GM06990 (cell line): ENCODE measurements around the gene SLC44A1.

Experiments used
- DNase-seq: peaks from one replicate; pipeline ENCODE4 v3.0.0-alpha.2; 2011; ENCODE audit not compliant: insufficient read length; ENCODE audit errors: extremely low read depth
- H3K27me3 ChIP-seq: replicated peaks from 2 replicates; pipeline ENCODE4 v1.6.0; 2011; ENCODE audit warnings: low read length; ENCODE audit not compliant: control insufficient read depth, insufficient read depth
- H3K36me3 ChIP-seq: 2 replicates; pipeline ENCODE4 v1.5.1; 2011; ENCODE audit warnings: low read length; ENCODE audit not compliant: control insufficient read depth, insufficient read depth
- H3K4me3 ChIP-seq: replicated peaks from 2 replicates; pipeline ENCODE4 v1.5.1; 2011; ENCODE audit warnings: low read depth, mild to moderate bottlenecking, control low read depth, low read length
- CTCF ChIP-seq: IDR thresholded peaks from 2 replicates; pipeline ENCODE4 v1.5.1; 2011; ENCODE audit warnings: low read length, control low read depth, mild to moderate bottlenecking, inconsistent platforms; ENCODE audit not compliant: insufficient read depth, poor library complexity, severe bottlenecking

Gene SLC44A1

GRCh38 chr9:105485131-105485530 lies 240.7 kb downstream of the SLC44A1 start:
- TF ChIP-seq CTCF: no peak
- H3K36me3 ChIP-seq: no peaks in the 10 kb centered on the region
- H3K27me3 ChIP-seq: no peaks in the 10 kb centered on the region
- no peak overlapping the region for H3K4me3 ChIP-seq
- DNase-seq: no peak
